Keratinocyte (primary cell): ENCODE measurements around the gene TMEM52. TPM values are rescaled to one million over a fixed set of nuclear protein-coding genes. Genes with fewer than 3 reads are reported as not detected.

Experiments
- DNase-seq: peaks from one replicate; pipeline ENCODE4 v3.0.0-alpha.2; 2011; ENCODE audit warnings: low read depth, missing footprints, low spot score
- FAIRE-seq: peaks from 2 replicates; lab custom pipeline; 2011; peaks lifted over from hg19 to GRCh38; lab: Jason Lieb, UNC
- H2AFZ ChIP-seq: 2 replicates; pipeline ENCODE4 v1.6.0; 2012; ENCODE audit warnings: low read length, control low read depth, inconsistent platforms; ENCODE audit not compliant: control insufficient read depth
- H3K27ac ChIP-seq: 2 replicates; pipeline ENCODE4 v1.5.1; 2011; ENCODE audit warnings: low read length; ENCODE audit not compliant: control insufficient read depth, insufficient read depth
- H3K27me3 ChIP-seq: 3 replicates; pipeline ENCODE4 v1.6.0; 2011; ENCODE audit warnings: low read length; ENCODE audit not compliant: control insufficient read depth, insufficient read depth; ENCODE audit errors: extremely low read depth
- H3K36me3 ChIP-seq, 2 experiments: 2 replicates in 1 of 2; 3 replicates in 1 of 2; pipeline ENCODE4 v1.5.1; 2011; ENCODE audit warnings: low read length in 2 of 2, mild to moderate bottlenecking in 1 of 2; ENCODE audit not compliant: control insufficient read depth in 2 of 2, insufficient read depth in 2 of 2; ENCODE audit errors: extremely low read depth in 1 of 2
- H3K4me1 ChIP-seq: 3 replicates; pipeline ENCODE4 v1.5.1; 2011; ENCODE audit warnings: low read length; ENCODE audit not compliant: control insufficient read depth, insufficient read depth; ENCODE audit errors: extremely low read depth
- H3K4me2 ChIP-seq: 3 replicates; pipeline ENCODE4 v1.6.0; 2011; ENCODE audit warnings: low read depth, low read length; ENCODE audit not compliant: control insufficient read depth, insufficient read depth; ENCODE audit errors: extremely low read depth
- H3K4me3 ChIP-seq, 3 experiments: fragments of 200-600 bp in 1 of 3; sonication (generic) in 1 of 3; 2 replicates in 2 of 3; 3 replicates in 1 of 3; pipeline ENCODE4 v1.5.1; 2011 to 2016; ENCODE audit warnings: low read length in 3 of 3, mild to moderate bottlenecking in 3 of 3, control low read depth in 2 of 3, inconsistent platforms in 1 of 3, low read depth in 1 of 3, mixed read lengths in 1 of 3, mixed run types in 1 of 3, moderate library complexity in 1 of 3; ENCODE audit not compliant: control insufficient read depth in 2 of 3, insufficient read depth in 2 of 3; ENCODE audit errors: extremely low read depth in 1 of 3
- H3K79me2 ChIP-seq: 2 replicates; pipeline ENCODE4 v1.6.0; 2012; ENCODE audit warnings: low read length; ENCODE audit not compliant: control insufficient read depth, insufficient read depth
- H3K9ac ChIP-seq: 3 replicates; pipeline ENCODE4 v1.6.0; 2011; ENCODE audit warnings: low read length; ENCODE audit not compliant: control insufficient read depth, insufficient read depth; ENCODE audit errors: extremely low read depth
- H3K9me1 ChIP-seq: 3 replicates; pipeline ENCODE4 v1.6.0; 2011; ENCODE audit warnings: low read length; ENCODE audit not compliant: control insufficient read depth, insufficient read depth; ENCODE audit errors: extremely low read depth
- H3K9me3 ChIP-seq: 2 replicates; pipeline ENCODE4 v1.5.1; 2012; ENCODE audit warnings: low read depth, low read length; ENCODE audit not compliant: control insufficient read depth
- H4K20me1 ChIP-seq: 3 replicates; pipeline ENCODE4 v1.6.0; 2011; ENCODE audit warnings: low read length; ENCODE audit not compliant: control insufficient read depth, insufficient read depth; ENCODE audit errors: extremely low read depth
- CTCF ChIP-seq, 3 experiments: IDR thresholded peaks in 1 of 3; conservative IDR thresholded peaks in 1 of 3; optimal IDR thresholded peaks in 1 of 3; 2 replicates in 2 of 3; 3 replicates in 1 of 3; pipeline versions ENCODE3 to v1.5.1; 2011; ENCODE audit warnings: low read length in 3 of 3, mild to moderate bottlenecking in 3 of 3, moderate library complexity in 2 of 3, control low read depth in 1 of 3, inconsistent platforms in 1 of 3; ENCODE audit not compliant: insufficient read depth in 2 of 3; ENCODE audit errors: extremely low read depth in 1 of 3
- EZH2 ChIP-seq: IDR thresholded peaks from one replicate; pipeline ENCODE4 v1.6.1; 2012; ENCODE audit warnings: inconsistent platforms, mild to moderate bottlenecking, low read length, moderate library complexity
- dilution Hi-C: fragments of 300-500 bp; cut with MboI; formaldehyde crosslinking; loops from one replicate; pipeline ENCODE4 v1.7.0; 2020; ENCODE audit warnings: low sequenced_read_pairs; ENCODE audit not compliant: extremely low pct_ligation_motif_present
- polyA plus RNA-seq, 5 experiments: library from polyadenylated mRNA; depleted of rRNA in 3 of 5; stranded (reverse) in 3 of 5; stranded (forward) in 1 of 5; unstranded in 1 of 5; fragments of >200 nt; gene quantifications; 1 replicate in 1 of 5; 2 replicates in 3 of 5; 3 replicates in 1 of 5; pipeline versions ENCODE4 v1.2.1 to v1.2.3, GENCODE V29; 2011 to 2012; ENCODE audit warnings: missing spikeins in 2 of 5, low read depth in 1 of 5, low replicate concordance in 1 of 5

The TMEM52 gene
- polyA plus RNA-seq, 1 donor (not counting 4 experiments of a cell fraction or from before 2014, with no cell fraction given), result 0.10 TPM

GRCh38 chr1:1869469-1869868 is 49.6 kb downstream of the TMEM52 start:
- Histone ChIP-seq H3K4me2 (no peak overlapping the region), H3K27me3 (no peaks in the 10 kb centered on the region), H3K9ac (no peak overlapping the region), H3K27ac (no peak overlapping the region), H3K79me2 (peaks cover 98% of the 10 kb centered on the region), H2AFZ (no peak overlapping the region), H3K9me1 (peaks cover 3% of the 10 kb centered on the region), H3K4me3 (no peak overlapping the region), H4K20me1 (peaks cover 55% of the 10 kb centered on the region), H3K36me3 (peaks cover 12 to 15% of the 10 kb centered on the region in 2 experiments), H3K9me3 (no peaks in the 10 kb centered on the region), H3K4me1 (no peaks in the 10 kb centered on the region)
- dilution Hi-C loops, result no loop called here
- FAIRE-seq, result no peak
- TF ChIP-seq EZH2 (no peak), CTCF (optimal IDR thresholded peaks at IDR 0.05 in 1 of 3, IDR thresholded peaks at IDR 0.05 in 1 of 3, conservative IDR thresholded peaks at IDR 0.05 in 1 of 3; ENCODE audit: extremely low read depth in 1 of 3, insufficient read depth in 2 of 3, low read length in 3 of 3) (no peak)
- no peak for DNase-seq

Other genes starting within 250 kb of the TMEM52 start
- gene SLC35E2B, start 226.5 kb downstream of the TMEM52 start, polyA plus RNA-seq, result 10.3 to 11.5 TPM (median 10.7 TPM) in 3 replicates
- gene CDK11A, start 194.9 kb downstream of the TMEM52 start, polyA plus RNA-seq, result 3.5 to 5.3 TPM (median 3.9 TPM) in 3 replicates
- gene NADK, start 140.8 kb downstream of the TMEM52 start, polyA plus RNA-seq, result 54.0 to 59.9 TPM (median 54.8 TPM) in 3 replicates
- gene GNB1, start 28.2 kb downstream of the TMEM52 start, polyA plus RNA-seq, result 352 to 441 TPM (median 364 TPM) in 3 replicates
- gene CALML6, start 4.0 kb downstream of the TMEM52 start, polyA plus RNA-seq, result 0.08 to 0.45 TPM in 2 of 3 replicates, not detected in the other
- gene CFAP74, start 84.5 kb upstream of the TMEM52 start, polyA plus RNA-seq, result not detected in 3 replicates
- gene GABRD, start 100.1 kb upstream of the TMEM52 start, polyA plus RNA-seq, result not detected in 3 replicates
- 36.3 to 41.3 TPM (median 39.5 TPM) in 3 replicates for gene PRKCZ, start 131.1 kb upstream of the TMEM52 start, polyA plus RNA-seq